SK-N-SH (cell line): ENCODE results near the gene NEK6.

Experiments used
- CTCF ChIP-seq: fragments of 200-600 bp; sonication (generic); IDR thresholded peaks from 2 replicates; pipeline ENCODE4 v1.6.1; 2017; ENCODE audit warnings: antibody characterized with exemption, mild to moderate bottlenecking, moderate library complexity
- EP300 ChIP-seq, 2 experiments: IDR thresholded peaks; 2 replicates each; pipeline versions ENCODE4 v1.4.0 to v1.6.1; 2012; ENCODE audit warnings: borderline replicate concordance in 1 of 2, low read depth in 1 of 2, low read length in 1 of 2
- EZH2phosphoT487 ChIP-seq: fragments of 200-600 bp; sonication (generic); IDR thresholded peaks from 2 replicates; pipeline ENCODE4 v1.6.1; 2017; ENCODE audit warnings: low read depth, mixed run types, mild to moderate bottlenecking, antibody characterized with exemption, moderate library complexity, borderline replicate concordance
- FOSL2 ChIP-seq: IDR thresholded peaks from 2 replicates; pipeline ENCODE4 v1.4.0; 2012; ENCODE audit warnings: low read depth, mild to moderate bottlenecking, moderate library complexity, borderline replicate concordance
- JUND ChIP-seq: IDR thresholded peaks from 2 replicates; pipeline ENCODE4 v1.4.0; 2012
- MXI1 ChIP-seq: IDR thresholded peaks from 2 replicates; pipeline ENCODE4 v1.6.1; 2012; ENCODE audit warnings: mild to moderate bottlenecking, low read depth, low read length, improper control_type of control experiment
- NFIC ChIP-seq: IDR thresholded peaks from 2 replicates; pipeline ENCODE4 v1.4.0; 2012; ENCODE audit warnings: borderline replicate concordance
- POLR2AphosphoS5 ChIP-seq: IDR thresholded peaks from 2 replicates; pipeline ENCODE4 v1.6.1; 2012; ENCODE audit warnings: low read depth, low read length
- RCOR1 ChIP-seq: fragments of 150-350 bp; IDR thresholded peaks from 2 replicates; pipeline ENCODE4 v1.6.1; 2017; ENCODE audit warnings: antibody characterized with exemption, low read length
- TAF1 ChIP-seq: IDR thresholded peaks from 2 replicates; pipeline ENCODE4 v1.6.1; 2012; ENCODE audit warnings: low read depth, mild to moderate bottlenecking, low read length, moderate library complexity, borderline replicate concordance
- USF2 ChIP-seq: fragments of 150-350 bp; IDR thresholded peaks from 2 replicates; pipeline ENCODE4 v1.6.1; 2017; ENCODE audit warnings: antibody characterized with exemption, low read length, low read depth, borderline replicate concordance
- YY1 ChIP-seq: IDR thresholded peaks from 2 replicates; pipeline ENCODE4 v1.4.0; 2012; ENCODE audit warnings: low read depth, mild to moderate bottlenecking

- TF ChIP-seq CTCF: no peak
- no peak for TF ChIP-seq POLR2AphosphoS5
- no peak for TF ChIP-seq EP300 (IDR thresholded peaks at IDR 0.05; ENCODE audit: borderline replicate concordance in 1 of 2, low read depth in 1 of 2, low read length in 1 of 2)
- no peak for TF ChIP-seq YY1
- no peak for TF ChIP-seq NFIC
- no peak for TF ChIP-seq EZH2phosphoT487
- no peak for TF ChIP-seq JUND
- no peak for TF ChIP-seq USF2
- TF ChIP-seq RCOR1: no peak
- TF ChIP-seq FOSL2: no peak
- TF ChIP-seq TAF1: no peak
- TF ChIP-seq MXI1: no peak
Observed at GRCh38 chr9:124369231-124369797, 111.6 kb downstream of the NEK6 start.
